GM18868 (cell line): ENCODE data around the gene B9D1.
"Not testable (repeated sequence)": the region's sequence is repeated elsewhere in the genome, so short reads cannot be mapped to it uniquely, and the experiment has no call there.

ENCODE experiments used
- ATAC-seq: cut with Tn5 transposase; IDR thresholded peaks from one replicate; pipeline ENCODE4 v1.9.1; 2021; ENCODE audit warnings: mild to moderate bottlenecking, moderate library complexity; ENCODE audit not compliant: unreplicated experiment

The B9D1 gene

DNA sequence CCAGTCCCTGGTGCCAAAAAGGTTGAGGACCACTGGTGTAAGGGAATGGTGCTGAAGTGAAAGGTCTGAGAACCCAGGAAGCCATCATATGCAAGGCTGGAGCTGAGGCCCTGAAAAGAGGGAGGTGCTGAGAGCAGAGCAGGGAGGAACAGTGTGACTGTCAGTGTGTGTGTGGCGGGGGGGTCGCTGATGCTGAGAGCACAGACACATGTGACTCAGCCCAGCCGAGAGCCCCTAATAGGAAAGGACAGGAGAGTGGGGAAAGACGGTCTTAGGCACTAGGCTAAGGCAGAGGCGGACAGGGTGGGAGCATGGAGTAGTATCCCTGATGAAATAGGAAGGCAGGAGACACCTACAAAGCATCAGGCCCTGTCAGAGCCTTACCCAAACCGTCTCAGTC is 1.2 kb downstream of the B9D1 start:
- ATAC-seq, result no peak

GRCh38 chr17:19360772-19361171 is 1.8 kb downstream of the B9D1 start:
- no peak for ATAC-seq

GRCh38 chr17:19359856-19360255 is 2.7 kb downstream of the B9D1 start:
- ATAC-seq, result no peak

- ATAC-seq, result no peak
Observed at GRCh38 chr17:19359151-19359550, 3.4 kb downstream of the B9D1 start.

GRCh38 chr17:19357761-19358160 is 4.8 kb downstream of the B9D1 start:
- no peak for ATAC-seq

GRCh38 chr17:19357351-19357750 is 5.2 kb downstream of the B9D1 start:
- no peak for ATAC-seq

GRCh38 chr17:19354748-19355147 is 7.8 kb downstream of the B9D1 start:
- ATAC-seq, result no peak

DNA sequence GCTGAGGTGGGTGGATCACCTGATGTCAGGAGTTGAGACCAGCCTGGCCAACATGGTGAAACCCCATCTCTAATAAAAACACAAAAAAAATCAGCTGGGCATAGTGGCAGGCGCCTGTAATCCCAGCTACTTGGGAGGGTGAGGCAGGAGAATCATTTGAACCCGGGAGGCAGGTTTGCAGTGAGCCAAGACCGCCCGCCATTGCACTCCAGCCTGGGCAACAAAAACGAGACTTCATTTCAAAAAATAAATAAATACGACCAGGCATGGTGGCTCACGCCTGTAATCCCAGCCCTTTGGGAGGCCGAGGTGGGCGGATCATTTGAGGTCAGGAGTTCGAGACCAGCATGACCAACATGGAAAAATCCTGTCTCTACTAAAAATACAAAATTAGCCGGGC is 9.1 kb downstream of the B9D1 start:
- ATAC-seq, result not testable (repeated sequence)

DNA sequence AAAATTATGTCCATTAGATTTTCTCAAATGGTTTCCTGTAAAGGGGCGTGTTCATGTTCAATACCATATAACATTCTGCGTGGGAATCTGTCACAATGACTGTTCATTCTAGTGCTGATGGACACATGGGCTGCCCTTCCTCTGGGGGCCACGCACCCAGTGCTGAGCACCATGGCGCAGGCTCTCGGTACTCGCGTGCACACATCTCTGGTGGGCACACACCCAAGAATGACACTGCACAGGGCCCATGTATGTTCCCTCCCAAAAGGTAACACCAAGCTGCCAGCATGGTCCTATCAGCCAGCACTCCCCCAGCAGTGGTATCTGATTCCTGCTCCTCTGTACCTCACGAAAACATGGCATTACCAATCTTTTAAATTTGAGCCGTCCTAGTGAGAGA is 13.7 kb downstream of the B9D1 start:
- ATAC-seq, result no peak

DNA sequence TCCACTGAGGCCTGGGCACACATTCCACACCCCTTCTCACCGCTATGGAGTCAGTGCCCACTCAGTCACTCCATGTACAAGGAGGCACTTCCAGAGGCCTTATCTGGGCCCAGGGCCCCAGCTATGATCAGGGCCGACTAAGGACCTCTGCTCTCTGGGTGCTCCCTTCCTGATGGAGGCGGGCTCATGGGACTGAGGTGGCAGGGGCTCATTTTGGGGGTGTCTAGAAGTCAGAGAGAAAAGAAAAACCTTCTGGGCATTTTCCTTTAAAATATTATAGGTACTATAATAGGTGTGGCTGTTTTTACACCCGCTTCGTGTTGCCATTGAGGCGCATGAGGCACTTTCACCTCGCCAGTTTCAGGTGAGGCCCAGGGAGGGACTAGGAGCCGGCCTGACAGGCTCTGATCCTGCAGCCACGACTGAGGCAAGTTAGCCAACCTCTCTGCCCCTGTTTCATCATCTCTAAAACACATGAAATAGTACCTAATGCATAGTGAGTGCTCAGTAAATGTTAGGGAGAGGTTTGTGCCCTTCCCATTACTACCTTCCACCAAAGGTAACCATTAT is 14.4 kb downstream of the B9D1 start:
- ATAC-seq, result no peak

DNA sequence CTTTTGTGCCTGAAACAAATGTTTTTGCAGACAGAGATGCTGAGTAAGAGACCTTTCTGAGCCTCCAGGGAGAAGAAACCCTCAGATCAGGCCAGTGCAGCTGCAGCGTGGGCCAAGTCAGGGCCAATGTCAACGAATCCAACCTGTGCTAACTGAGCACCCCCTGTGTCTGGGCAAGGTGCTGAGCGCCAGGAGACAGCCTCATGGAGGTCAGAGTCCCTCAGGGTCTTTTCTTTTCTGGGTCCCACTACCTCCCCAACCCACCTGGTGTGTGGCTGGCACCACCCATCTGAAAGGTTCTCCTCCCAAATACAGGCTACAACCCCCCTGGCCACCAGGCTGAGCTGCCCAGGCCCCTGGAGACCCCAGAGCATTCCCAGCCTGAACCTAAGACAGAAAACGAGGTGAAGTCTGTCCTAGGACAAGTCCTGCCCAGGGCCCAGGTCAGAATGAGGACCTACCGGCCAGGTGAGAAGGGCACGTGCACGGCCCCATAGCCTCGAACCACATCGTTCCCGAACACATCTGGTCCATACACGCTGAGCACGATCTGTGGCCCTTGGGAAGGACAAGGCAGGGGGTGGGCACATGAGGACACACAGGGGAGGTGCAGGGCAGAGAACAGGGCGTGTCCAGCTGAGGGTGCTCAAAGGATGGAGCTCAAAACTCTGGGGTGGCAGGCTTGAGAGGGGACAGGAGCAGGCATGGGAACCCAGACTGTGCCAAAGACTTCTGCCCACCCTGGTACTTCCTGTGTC is 15.0 kb downstream of the B9D1 start:
- no peak for ATAC-seq

- no peak for ATAC-seq
Observed at GRCh38 chr17:19346351-19347255, 15.9 kb downstream of the B9D1 start.

DNA sequence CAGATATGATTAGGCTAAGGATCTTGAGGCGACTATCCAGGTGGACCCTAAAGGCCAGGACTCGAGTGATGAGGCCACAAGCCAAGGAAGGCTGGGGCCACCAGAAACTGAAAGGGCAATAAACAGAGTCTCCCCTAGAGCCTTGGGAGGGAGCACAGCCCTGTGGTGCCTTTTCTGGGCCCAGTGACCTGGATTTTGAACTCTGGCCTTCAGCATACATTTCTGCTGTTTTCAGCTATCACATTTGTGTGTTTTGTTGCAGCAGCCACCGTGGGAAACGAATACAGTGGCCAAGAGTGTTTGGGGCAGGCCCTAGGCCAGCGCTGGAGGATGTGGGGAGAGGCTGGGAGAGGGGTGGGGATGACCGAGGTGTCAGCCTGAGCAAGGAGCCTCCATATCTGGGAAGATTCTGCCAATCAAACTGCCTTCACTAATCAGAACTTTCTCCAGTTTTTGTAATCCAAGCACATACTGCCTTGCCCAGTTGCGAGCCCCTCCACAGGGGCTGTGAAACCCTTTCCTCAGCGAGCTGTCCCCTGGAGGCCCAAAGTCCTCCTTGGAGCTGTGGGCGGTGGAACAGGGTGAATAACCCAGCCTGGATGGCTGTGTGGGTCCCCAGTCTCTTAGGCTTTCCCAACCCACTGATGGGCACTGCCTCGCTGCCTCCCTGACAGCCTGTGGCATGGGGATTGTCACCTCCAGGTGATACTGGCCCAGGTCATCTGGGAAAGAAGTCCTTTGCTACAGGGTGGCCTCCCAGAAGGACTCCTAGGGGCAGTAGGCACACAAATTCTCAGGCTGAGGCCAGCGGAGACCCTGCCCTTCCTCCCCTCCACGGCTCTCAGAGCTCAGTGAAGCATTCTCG is 16.8 kb downstream of the B9D1 start:
- ATAC-seq, result no peak

DNA sequence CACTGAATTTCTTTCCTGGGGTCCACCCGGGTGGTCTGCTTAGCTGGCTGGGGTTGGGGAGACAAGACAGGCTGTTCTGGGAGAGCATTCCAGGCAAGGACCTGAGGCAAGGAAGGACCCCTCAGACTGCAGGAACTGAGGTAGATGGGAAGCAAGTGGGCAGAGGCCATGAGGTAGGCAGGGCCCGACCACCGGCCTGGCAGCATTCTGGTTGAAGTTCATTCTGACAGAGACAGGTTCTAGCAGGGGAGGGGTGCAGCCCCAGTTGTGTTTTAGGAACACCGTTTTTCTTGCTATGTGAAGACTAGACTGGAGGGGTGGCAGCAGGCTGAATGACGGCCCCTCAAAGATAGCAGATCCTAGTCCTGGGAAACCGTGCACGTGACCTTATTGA is 17.5 kb downstream of the B9D1 start:
- no peak for ATAC-seq

DNA sequence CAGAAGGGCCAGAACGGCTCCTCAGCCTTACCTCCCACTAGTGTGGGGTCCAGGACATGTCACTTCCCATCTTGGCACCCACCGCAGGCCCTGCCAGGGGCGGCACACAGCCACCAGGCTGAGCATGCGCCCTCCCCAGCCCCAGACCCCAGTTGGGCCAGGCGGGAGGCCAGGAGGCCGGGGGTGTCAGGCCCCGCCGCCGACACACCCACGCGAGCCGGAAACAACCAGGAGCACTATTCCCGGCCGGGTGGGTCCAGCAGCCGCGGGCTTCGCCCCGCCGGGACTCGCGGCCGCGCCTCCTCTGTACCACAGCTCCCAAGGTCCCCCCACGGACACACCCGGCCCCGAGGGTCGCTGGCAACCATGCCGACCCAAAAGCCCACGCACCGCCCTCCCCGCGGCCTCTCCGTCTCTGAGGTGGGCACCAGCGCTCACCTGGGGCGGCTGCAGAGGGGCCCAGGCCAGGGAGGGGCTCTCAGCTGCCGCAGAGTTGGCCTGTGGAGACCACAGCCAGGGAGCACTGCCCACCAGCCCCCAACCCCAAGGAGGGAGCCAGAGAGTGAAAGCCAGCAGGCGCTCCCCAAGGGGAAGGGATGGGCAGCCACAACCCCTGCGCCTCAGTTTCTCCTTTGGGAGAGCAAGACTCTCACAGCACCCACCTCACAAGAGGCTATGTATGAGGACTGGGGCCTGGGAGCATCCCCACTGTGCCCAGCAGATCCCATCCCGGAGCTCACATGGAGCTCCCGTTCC is 18.0 kb downstream of the B9D1 start:
- ATAC-seq, result no peak

DNA sequence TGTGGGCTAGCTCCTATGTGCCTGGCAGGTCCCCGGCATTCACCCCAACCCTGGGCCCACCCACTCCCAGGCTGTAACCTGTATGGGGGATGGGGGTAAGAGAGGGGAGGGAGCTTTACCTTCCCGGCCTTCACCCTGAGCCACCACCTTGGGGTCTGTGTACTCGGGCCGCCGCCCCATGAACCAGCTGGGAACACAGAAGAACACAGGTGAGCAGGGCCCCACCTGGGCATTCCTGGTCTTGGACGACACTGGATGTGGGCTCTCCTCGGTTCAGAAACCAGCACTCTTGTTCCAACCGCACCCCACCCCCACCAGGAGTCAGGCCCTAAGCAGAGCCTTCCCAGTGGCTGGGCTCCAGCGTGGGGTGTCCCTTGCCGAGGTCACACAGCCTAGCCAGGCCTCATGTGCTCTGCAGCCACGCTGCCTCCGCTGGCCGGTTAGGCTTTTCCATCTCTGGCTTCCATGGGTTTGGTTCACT is 18.8 kb downstream of the B9D1 start:
- ATAC-seq, result no peak

- ATAC-seq, result no peak
Observed at GRCh38 chr17:19343256-19343630, 19.3 kb downstream of the B9D1 start.

DNA sequence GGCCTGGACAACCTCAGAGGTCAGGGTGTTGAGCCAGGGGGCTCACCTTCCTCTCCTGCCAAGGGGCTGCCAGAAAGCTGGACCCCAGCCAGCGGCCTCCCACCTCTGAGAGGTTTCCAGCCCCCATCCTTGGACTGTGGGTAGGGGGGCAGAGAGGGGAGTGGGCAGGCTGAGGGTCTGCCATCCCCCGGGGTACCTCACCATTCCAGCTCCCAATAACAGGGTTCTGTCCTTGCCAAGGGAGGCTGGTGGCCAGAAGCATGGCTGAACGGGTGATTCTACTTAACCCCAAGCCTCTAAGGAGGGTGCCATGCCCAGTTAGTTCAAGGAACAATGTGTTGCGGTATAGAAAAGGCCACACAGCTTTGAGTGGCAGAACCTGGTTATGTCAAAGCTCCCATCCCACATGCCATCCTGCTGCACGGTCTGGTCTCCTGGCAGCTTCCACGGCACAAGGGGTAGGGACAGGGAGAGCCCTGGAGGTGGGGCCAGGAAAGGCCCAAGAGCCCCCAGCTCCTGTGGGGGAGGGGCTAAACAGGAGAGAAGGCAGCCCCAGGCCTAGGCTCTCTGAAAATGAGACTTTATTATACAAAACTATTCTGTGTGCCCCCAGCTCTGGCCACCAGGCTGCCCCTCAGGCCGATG is 19.8 kb downstream of the B9D1 start:
- no peak for ATAC-seq
